Neural progenitor cell (in vitro differentiated cells): Measurements from ENCODE around the gene SLC4A5. TPM values are rescaled to one million over a fixed set of nuclear protein-coding genes. Genes with fewer than 3 reads are reported as not detected.

Experiments used
- DNase-seq: peaks from one replicate; pipeline ENCODE4 v3.0.0-alpha.2; 2016; ENCODE audit warnings: low spot score
- H2AFZ ChIP-seq: fragments of 200-600 bp; sonication (generic); replicated peaks from 2 replicates; pipeline ENCODE4 v1.6.1; 2016; ENCODE audit warnings: antibody characterized with exemption
- H3F3A ChIP-seq: fragments of 200-600 bp; sonication (generic); 2 replicates; pipeline ENCODE4 v1.6.1; 2016; ENCODE audit warnings: antibody characterized with exemption, low read depth
- H3K27ac ChIP-seq: fragments of 200-600 bp; sonication (generic); 2 replicates; pipeline ENCODE4 v1.5.1; 2016; ENCODE audit warnings: mild to moderate bottlenecking
- H3K27me3 ChIP-seq: fragments of 200-600 bp; sonication (generic); 2 replicates; pipeline ENCODE4 v1.6.1; 2016; ENCODE audit warnings: mild to moderate bottlenecking, moderate library complexity
- H3K36me3 ChIP-seq: fragments of 200-600 bp; sonication (generic); 2 replicates; pipeline ENCODE4 v1.5.1; 2016
- H3K4me1 ChIP-seq: fragments of 200-600 bp; sonication (generic); 2 replicates; pipeline ENCODE4 v1.6.1; 2016; ENCODE audit warnings: mixed run types
- H3K4me2 ChIP-seq: fragments of 200-600 bp; sonication (generic); 2 replicates; pipeline ENCODE4 v1.6.1; 2016
- H3K4me3 ChIP-seq: fragments of 200-600 bp; sonication (generic); 2 replicates; pipeline ENCODE4 v1.5.1; 2016
- H3K79me2 ChIP-seq: fragments of 200-600 bp; sonication (generic); 2 replicates; pipeline ENCODE4 v1.6.1; 2016; ENCODE audit warnings: low read depth
- H3K9ac ChIP-seq: fragments of 200-600 bp; sonication (generic); 2 replicates; pipeline ENCODE4 v1.6.1; 2016
- H3K9me3 ChIP-seq: fragments of 200-600 bp; sonication (generic); 2 replicates; pipeline ENCODE4 v1.5.1; 2016; ENCODE audit warnings: low read depth
- H4K20me1 ChIP-seq: fragments of 200-600 bp; sonication (generic); 2 replicates; pipeline ENCODE4 v1.6.1; 2016; ENCODE audit warnings: low read depth
- H3K27ac Mint-ChIP-seq: 3 replicates; pipeline ENCODE4 v1.8.0; 2021; ENCODE audit warnings: mixed read lengths
- H3K27me3 Mint-ChIP-seq: 2 replicates; pipeline ENCODE4 v1.8.0; 2022; ENCODE audit warnings: low read depth, mild to moderate bottlenecking, inconsistent platforms, moderate library complexity, mixed read lengths; ENCODE audit not compliant: insufficient read depth
- H3K36me3 Mint-ChIP-seq: 3 replicates; pipeline ENCODE4 v1.8.0; 2021; ENCODE audit warnings: mixed read lengths
- H3K4me1 Mint-ChIP-seq: 3 replicates; pipeline ENCODE4 v1.8.0; 2021; ENCODE audit warnings: mixed read lengths
- H3K4me3 Mint-ChIP-seq: 3 replicates; pipeline ENCODE4 v1.8.0; 2021; ENCODE audit warnings: mild to moderate bottlenecking, moderate library complexity, mixed read lengths
- H3K9me3 Mint-ChIP-seq: 3 replicates; pipeline ENCODE4 v1.8.0; 2020; ENCODE audit warnings: mixed read lengths
- EZH2 ChIP-seq: fragments of 200-600 bp; sonication (generic); IDR thresholded peaks from 2 replicates; pipeline ENCODE4 v1.6.1; 2017; ENCODE audit warnings: antibody characterized with exemption, mild to moderate bottlenecking, moderate library complexity
- EZH2phosphoT487 ChIP-seq: fragments of 200-600 bp; sonication (generic); IDR thresholded peaks from 2 replicates; pipeline ENCODE4 v1.6.1; 2017; ENCODE audit warnings: antibody characterized with exemption
- total RNA-seq: library from RNA; depleted of rRNA; stranded (reverse); fragments of >200 nt; gene quantifications from 2 replicates; pipeline ENCODE4 v1.2.3, GENCODE V29; 2015; ENCODE audit warnings: low replicate concordance
- TF ChIP-seq, protein P1 (sequence below): fragments of 200-600 bp; sonication (generic); IDR thresholded peaks from 2 replicates; pipeline ENCODE4 v1.5.1; 2017; ENCODE audit warnings: antibody characterized with exemption, mild to moderate bottlenecking

SLC4A5 gene
- total RNA-seq, 1 donor from 2014 or later, result 2.0 TPM

DNA sequence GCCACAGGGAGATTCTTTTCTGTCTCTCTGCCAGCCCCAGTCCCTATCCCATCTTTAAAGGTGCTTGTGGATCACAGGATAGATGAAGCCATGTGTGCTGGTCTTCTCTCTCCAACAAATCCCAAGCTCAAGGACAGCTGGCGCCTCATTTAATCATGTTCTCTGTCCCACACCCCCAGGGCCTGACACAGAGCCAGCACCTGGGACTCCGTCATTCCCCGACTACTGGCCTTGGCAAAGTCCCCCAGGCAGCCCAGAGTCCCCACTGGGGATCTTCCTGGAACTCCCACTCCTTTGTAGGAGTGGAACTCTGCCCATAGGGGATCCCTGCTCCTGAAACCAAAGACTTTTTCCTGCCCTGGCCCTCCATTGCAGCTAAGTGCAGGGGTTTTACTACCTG is 84.0 kb downstream of the SLC4A5 start:
- Histone ChIP-seq H2AFZ (no peak overlapping the region), H3K9ac (no peak overlapping the region), H3K79me2 (no peaks in the 10 kb centered on the region), H3F3A (peaks cover 2% of the 10 kb centered on the region), H4K20me1 (no peaks in the 10 kb centered on the region), H3K27ac (no peak overlapping the region), H3K4me3 (no peak overlapping the region), H3K36me3 (no peaks in the 10 kb centered on the region), H3K4me1 (peaks cover 8% of the 10 kb centered on the region), H3K27me3 (no peaks in the 10 kb centered on the region), H3K4me2 (no peak overlapping the region), H3K9me3 (no peaks in the 10 kb centered on the region)
- no peaks in the 10 kb centered on the region for H3K9me3 Mint-ChIP-seq
- no peak for DNase-seq
- H3K36me3 Mint-ChIP-seq, result peaks cover 2% of the 10 kb centered on the region
- H3K27me3 Mint-ChIP-seq, result peaks cover 11% of the 10 kb centered on the region
- no peak overlapping the region for H3K4me3 Mint-ChIP-seq
- TF ChIP-seq, protein P1, sequence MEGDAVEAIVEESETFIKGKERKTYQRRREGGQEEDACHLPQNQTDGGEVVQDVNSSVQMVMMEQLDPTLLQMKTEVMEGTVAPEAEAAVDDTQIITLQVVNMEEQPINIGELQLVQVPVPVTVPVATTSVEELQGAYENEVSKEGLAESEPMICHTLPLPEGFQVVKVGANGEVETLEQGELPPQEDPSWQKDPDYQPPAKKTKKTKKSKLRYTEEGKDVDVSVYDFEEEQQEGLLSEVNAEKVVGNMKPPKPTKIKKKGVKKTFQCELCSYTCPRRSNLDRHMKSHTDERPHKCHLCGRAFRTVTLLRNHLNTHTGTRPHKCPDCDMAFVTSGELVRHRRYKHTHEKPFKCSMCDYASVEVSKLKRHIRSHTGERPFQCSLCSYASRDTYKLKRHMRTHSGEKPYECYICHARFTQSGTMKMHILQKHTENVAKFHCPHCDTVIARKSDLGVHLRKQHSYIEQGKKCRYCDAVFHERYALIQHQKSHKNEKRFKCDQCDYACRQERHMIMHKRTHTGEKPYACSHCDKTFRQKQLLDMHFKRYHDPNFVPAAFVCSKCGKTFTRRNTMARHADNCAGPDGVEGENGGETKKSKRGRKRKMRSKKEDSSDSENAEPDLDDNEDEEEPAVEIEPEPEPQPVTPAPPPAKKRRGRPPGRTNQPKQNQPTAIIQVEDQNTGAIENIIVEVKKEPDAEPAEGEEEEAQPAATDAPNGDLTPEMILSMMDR, result no peak
- TF ChIP-seq EZH2phosphoT487, result no peak
- TF ChIP-seq EZH2, result no peak
- H3K4me1 Mint-ChIP-seq, result peaks cover 12% of the 10 kb centered on the region
- H3K27ac Mint-ChIP-seq, result no peak overlapping the region

DNA sequence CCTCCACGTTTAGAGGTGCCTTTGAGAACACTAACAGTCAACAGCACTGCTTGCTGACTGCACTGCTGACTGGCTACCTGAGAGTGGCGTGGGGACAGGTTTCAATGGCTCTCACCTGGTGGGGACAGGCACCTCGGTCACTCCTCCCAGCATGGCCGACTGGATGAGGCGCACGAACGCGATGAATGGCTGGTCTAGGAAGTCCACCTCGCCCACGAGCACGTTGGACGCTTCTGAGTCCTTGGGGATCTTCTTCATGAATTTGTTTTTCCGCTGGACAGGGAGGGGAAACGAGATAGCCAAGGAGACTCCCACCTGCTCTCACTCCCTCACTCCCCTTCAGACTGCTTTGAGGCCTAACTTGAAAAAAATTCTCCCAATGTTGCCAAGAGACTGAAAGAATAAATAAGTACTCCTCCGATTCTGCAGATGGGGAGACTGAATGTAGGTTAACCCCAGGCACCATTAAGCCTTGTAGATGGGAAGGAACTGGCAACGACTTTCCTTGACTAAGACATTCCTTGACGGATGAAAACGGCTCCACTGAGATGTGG is 87.5 kb downstream of the SLC4A5 start:
- peaks cover 2% of the 10 kb centered on the region for H3K36me3 Mint-ChIP-seq
- H3K9ac ChIP-seq, result no peak overlapping the region
- no peaks in the 10 kb centered on the region for H4K20me1 ChIP-seq
- H3K36me3 ChIP-seq, result no peaks in the 10 kb centered on the region
- H3K9me3 Mint-ChIP-seq, result no peaks in the 10 kb centered on the region
- peaks cover 8% of the 10 kb centered on the region for H3K4me1 ChIP-seq
- H3K4me2 ChIP-seq, result no peak overlapping the region
- H3K27ac ChIP-seq, result no peak overlapping the region
- no peak overlapping the region for H3K4me3 ChIP-seq
- H3K27me3 Mint-ChIP-seq, result peaks cover 2% of the 10 kb centered on the region
- no peak for DNase-seq
- H3K79me2 ChIP-seq, result no peaks in the 10 kb centered on the region
- TF ChIP-seq, protein P1, result no peak
- TF ChIP-seq EZH2, result no peak
- no peak for TF ChIP-seq EZH2phosphoT487
- no peak overlapping the region for H3K4me3 Mint-ChIP-seq
- H3K4me1 Mint-ChIP-seq, result peaks cover 5% of the 10 kb centered on the region
- H3K27ac Mint-ChIP-seq, result no peak overlapping the region
- H3K9me3 ChIP-seq, result no peaks in the 10 kb centered on the region
- no peaks in the 10 kb centered on the region for H3K27me3 ChIP-seq
- no peak overlapping the region for H2AFZ ChIP-seq
- no peaks in the 10 kb centered on the region for H3F3A ChIP-seq

DNA sequence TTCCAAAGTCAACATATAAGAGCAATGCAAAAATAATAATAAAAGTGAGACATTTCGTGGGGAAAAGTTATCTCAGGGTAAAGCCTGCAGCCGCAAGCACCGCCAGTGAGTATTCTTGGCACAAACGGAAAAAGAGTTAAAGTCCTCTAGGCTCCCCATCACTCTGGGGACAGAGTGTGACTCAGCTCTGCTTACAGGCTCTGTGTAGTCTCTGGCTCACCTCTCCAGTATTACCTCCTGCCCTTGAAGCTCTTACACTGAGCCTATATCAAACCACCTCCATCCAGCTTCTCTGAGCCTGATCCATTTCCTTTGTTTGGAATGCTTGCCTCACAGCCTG is 89.3 kb downstream of the SLC4A5 start:
- no peaks in the 10 kb centered on the region for H3K79me2 ChIP-seq
- no peaks in the 10 kb centered on the region for H3K27me3 ChIP-seq
- H4K20me1 ChIP-seq, result no peaks in the 10 kb centered on the region
- Mint-ChIP-seq H3K27ac (no peak overlapping the region), H3K27me3 (peaks cover 8% of the 10 kb centered on the region), H3K36me3 (peaks cover 2% of the 10 kb centered on the region), H3K9me3 (no peaks in the 10 kb centered on the region), H3K4me1 (no peaks in the 10 kb centered on the region), H3K4me3 (no peak overlapping the region)
- TF ChIP-seq, protein P1, result no peak
- TF ChIP-seq EZH2phosphoT487 (no peak), EZH2 (no peak)
- H3K4me1 ChIP-seq, result peaks cover 4% of the 10 kb centered on the region
- DNase-seq, result no peak
- H3K27ac ChIP-seq, result no peak overlapping the region
- H3K4me2 ChIP-seq, result no peak overlapping the region
- no peak overlapping the region for H2AFZ ChIP-seq
- no peaks in the 10 kb centered on the region for H3K36me3 ChIP-seq
- no peaks in the 10 kb centered on the region for H3K9me3 ChIP-seq
- H3F3A ChIP-seq, result no peaks in the 10 kb centered on the region
- no peak overlapping the region for H3K9ac ChIP-seq
- no peak overlapping the region for H3K4me3 ChIP-seq
